Naive thymus-derived CD8-positive, alpha-beta T cell (primary cell): ENCODE data around the gene TUB. TPM values are rescaled to one million over a fixed set of nuclear protein-coding genes. Genes with fewer than 3 reads are reported as not detected.

ENCODE experiments used
- ATAC-seq, 2 donors: fragments of 150-1000 bp; cut with Tn5 transposase in 1 of 2; sonication (Bioruptor Pico), chemical (Tn5 transposase) in 1 of 2; 1 replicate in 1 of 2; 2 replicates in 1 of 2; pipeline ENCODE4 v1.10.0; 2021; ENCODE audit warnings: mild to moderate bottlenecking in 2 of 2, moderate library complexity in 2 of 2
- POLR2A ChIA-PET: fragments of 350-600 bp; sonication (Branson Sonifier 250); formaldehyde crosslinking; loops from one replicate; lab custom pipeline; 2021; ENCODE audit warnings: antibody characterized with exemption; lab: Charles Lee
- DNase-seq, 10 donors: peaks; one replicate each; pipeline versions ENCODE4 v3.0.0 to v3.0.0-alpha.2; 2020 to 2022
- H3K27ac Mint-ChIP-seq, 10 donors: one replicate each; pipeline ENCODE4 v1.8.0; 2020 to 2022; ENCODE audit warnings: mild to moderate bottlenecking in 10 of 10, mixed read lengths in 10 of 10, moderate library complexity in 4 of 10, inconsistent platforms in 1 of 10
- H3K27me3 Mint-ChIP-seq, 5 donors: one replicate each; pipeline ENCODE4 v1.8.0; 2021 to 2022; ENCODE audit warnings: mixed read lengths in 5 of 5
- H3K36me3 Mint-ChIP-seq, 3 donors: one replicate each; pipeline ENCODE4 v1.8.0; 2020 to 2022; ENCODE audit warnings: mixed read lengths in 3 of 3, mild to moderate bottlenecking in 2 of 3, inconsistent platforms in 1 of 3
- H3K4me1 Mint-ChIP-seq, 4 donors: one replicate each; pipeline ENCODE4 v1.8.0; 2021 to 2022; ENCODE audit warnings: mixed read lengths in 4 of 4
- H3K4me3 Mint-ChIP-seq, 10 donors: one replicate each; pipeline ENCODE4 v1.8.0; 2020 to 2022; ENCODE audit warnings: mild to moderate bottlenecking in 10 of 10, mixed read lengths in 10 of 10, moderate library complexity in 6 of 10, inconsistent platforms in 1 of 10
- H3K9me3 Mint-ChIP-seq, 9 donors: one replicate each; pipeline ENCODE4 v1.8.0; 2020 to 2022; ENCODE audit warnings: mixed read lengths in 9 of 9, mild to moderate bottlenecking in 3 of 9, inconsistent platforms in 1 of 9, moderate library complexity in 1 of 9
- polyA plus RNA-seq, 3 donors: library from polyadenylated mRNA; unstranded; fragments of 300-500 nt; fragmentation: Illumina TruSeq; gene quantifications; one replicate each; pipeline ENCODE4 v1.2.3, GENCODE V29; 2021
- total RNA-seq, 8 experiments: library from RNA in 2 of 8; stranded (reverse) in 2 of 8; gene quantifications; one replicate each; pipeline ENCODE4 v1.2.3 and lab custom pipeline; 2021 to 2026

TUB gene
- total and polyA plus RNA-seq, 5 experiments from 2014 or later, result 0.05 to 0.18 TPM; not detected in 3

- Mint-ChIP-seq H3K4me1 (peaks cover 0 to 8% (median 4%) of the 10 kb centered on the region in 4 donors), H3K9me3 (peaks cover 0 to 4% (median 0%) of the 10 kb centered on the region in 9 donors), H3K36me3 (no peaks in the 10 kb centered on the region), H3K4me3 (peak overlapping the region in 9 of 10 donors; percentile 33 to 71 (median 55)), H3K27ac (no peak overlapping the region), H3K27me3 (peaks cover 20 to 89% (median 54%) of the 10 kb centered on the region in 5 donors)
- POLR2A ChIA-PET, result no interaction called here
- ATAC-seq (no peak), DNase-seq (no peak)
These were observed 1.5 kb downstream of the TUB start for GRCh38 chr11:8082391-8083087.

- H3K4me3 Mint-ChIP-seq, result peak overlapping the region in 2 of 10 donors; percentile 34 to 55
- peaks cover 20 to 84% (median 54%) of the 10 kb centered on the region in 5 donors for H3K27me3 Mint-ChIP-seq
- ATAC-seq (no peak), DNase-seq (peak in 1 of 10 donors; percentile 31)
- no peak overlapping the region for H3K27ac Mint-ChIP-seq
- POLR2A ChIA-PET, result no interaction called here
- peaks cover 0 to 4% (median 0%) of the 10 kb centered on the region in 9 donors for H3K9me3 Mint-ChIP-seq
- peaks cover 0 to 8% (median 4%) of the 10 kb centered on the region in 4 donors for H3K4me1 Mint-ChIP-seq
- no peaks in the 10 kb centered on the region for H3K36me3 Mint-ChIP-seq
These were observed 2.0 kb downstream of the TUB start for GRCh38 chr11:8083088-8083395.

GRCh38 chr11:8083871-8084281, 2.9 kb downstream of the TUB start:
- no peak overlapping the region for H3K27ac Mint-ChIP-seq
- no peak for ATAC-seq

GRCh38 chr11:8084352-8084751, 3.3 kb downstream of the TUB start:
- Mint-ChIP-seq H3K9me3 (peaks cover 0 to 2% (median 0%) of the 10 kb centered on the region in 9 donors), H3K4me1 (peaks cover 0 to 8% (median 4%) of the 10 kb centered on the region in 4 donors), H3K4me3 (no peak overlapping the region), H3K36me3 (no peaks in the 10 kb centered on the region), H3K27me3 (peaks cover 20 to 72% (median 46%) of the 10 kb centered on the region in 5 donors), H3K27ac (no peak overlapping the region)
- DNase-seq, result no peak
- POLR2A ChIA-PET, result no interaction called here
- no peak for ATAC-seq

More at GRCh38 chr11:8083871-8084281, 2.9 kb downstream of the TUB start:
- no peak for DNase-seq
- no peak overlapping the region for H3K4me3 Mint-ChIP-seq
- H3K4me1 Mint-ChIP-seq, result peaks cover 0 to 8% (median 4%) of the 10 kb centered on the region in 4 donors
- H3K36me3 Mint-ChIP-seq, result no peaks in the 10 kb centered on the region
- H3K9me3 Mint-ChIP-seq, result peaks cover 0 to 2% (median 0%) of the 10 kb centered on the region in 9 donors
- POLR2A ChIA-PET, result no interaction called here
- peaks cover 20 to 76% (median 49%) of the 10 kb centered on the region in 5 donors for H3K27me3 Mint-ChIP-seq

GRCh38 chr11:8085011-8085645, 4.1 kb downstream of the TUB start:
- Mint-ChIP-seq H3K4me3 (no peak overlapping the region), H3K27me3 (peaks cover 17 to 64% (median 41%) of the 10 kb centered on the region in 5 donors), H3K27ac (no peak overlapping the region), H3K36me3 (no peaks in the 10 kb centered on the region), H3K9me3 (peaks cover 0 to 2% (median 0%) of the 10 kb centered on the region in 9 donors), H3K4me1 (peaks cover 0 to 8% (median 4%) of the 10 kb centered on the region in 4 donors)
- DNase-seq, result no peak
- POLR2A ChIA-PET, result no interaction called here
- no peak for ATAC-seq

GRCh38 chr11:8086001-8086479, 5.0 kb downstream of the TUB start:
- no peak for DNase-seq
- H3K9me3 Mint-ChIP-seq, result peaks cover 0 to 2% (median 0%) of the 10 kb centered on the region in 9 donors
- H3K36me3 Mint-ChIP-seq, result no peaks in the 10 kb centered on the region
- POLR2A ChIA-PET, result no interaction called here
- peaks cover 0 to 6% (median 3%) of the 10 kb centered on the region in 4 donors for H3K4me1 Mint-ChIP-seq
- no peak for ATAC-seq
- H3K4me3 Mint-ChIP-seq, result no peak overlapping the region
- peaks cover 14 to 58% (median 40%) of the 10 kb centered on the region in 5 donors for H3K27me3 Mint-ChIP-seq
- no peak overlapping the region for H3K27ac Mint-ChIP-seq

- Mint-ChIP-seq H3K36me3 (no peaks in the 10 kb centered on the region), H3K27me3 (peaks cover 14 to 58% (median 40%) of the 10 kb centered on the region in 5 donors), H3K4me3 (no peak overlapping the region), H3K4me1 (peaks cover 0 to 6% (median 3%) of the 10 kb centered on the region in 4 donors), H3K9me3 (peaks cover 0 to 2% (median 0%) of the 10 kb centered on the region in 9 donors), H3K27ac (no peak overlapping the region)
- POLR2A ChIA-PET, result no interaction called here
- DNase-seq, result no peak
- no peak for ATAC-seq
These were observed 5.6 kb downstream of the TUB start for GRCh38 chr11:8086571-8086970.

GRCh38 chr11:8087185-8087584, 6.2 kb downstream of the TUB start:
- H3K27me3 Mint-ChIP-seq, result peaks cover 9 to 54% (median 34%) of the 10 kb centered on the region in 5 donors
- no peak for ATAC-seq
- H3K4me3 Mint-ChIP-seq, result no peak overlapping the region
- no peaks in the 10 kb centered on the region for H3K9me3 Mint-ChIP-seq
- H3K27ac Mint-ChIP-seq, result no peak overlapping the region
- peaks cover 0 to 3% (median under 1%) of the 10 kb centered on the region in 4 donors for H3K4me1 Mint-ChIP-seq
- POLR2A ChIA-PET, result no interaction called here
- no peaks in the 10 kb centered on the region for H3K36me3 Mint-ChIP-seq
- DNase-seq, result no peak

- Mint-ChIP-seq H3K9me3 (no peaks in the 10 kb centered on the region), H3K4me3 (no peak overlapping the region), H3K4me1 (peaks cover 0 to 6% (median under 1%) of the 10 kb centered on the region in 4 donors), H3K27me3 (peaks cover 4 to 48% (median 28%) of the 10 kb centered on the region in 5 donors), H3K36me3 (no peaks in the 10 kb centered on the region), H3K27ac (no peak overlapping the region)
- no peak for ATAC-seq
- DNase-seq, result no peak
- POLR2A ChIA-PET, result no interaction called here
These were observed 6.7 kb downstream of the TUB start for GRCh38 chr11:8087756-8088155.

- Mint-ChIP-seq H3K4me3 (no peak overlapping the region), H3K4me1 (peaks cover 0 to 9% (median under 1%) of the 10 kb centered on the region in 4 donors), H3K36me3 (no peaks in the 10 kb centered on the region), H3K27me3 (peaks cover 3 to 26% (median 10%) of the 10 kb centered on the region in 5 donors), H3K9me3 (no peaks in the 10 kb centered on the region), H3K27ac (no peak overlapping the region)
- no peak for ATAC-seq
- no peak for DNase-seq
- POLR2A ChIA-PET, result no interaction called here
These were observed 8.9 kb downstream of the TUB start for GRCh38 chr11:8089791-8090510.

GRCh38 chr11:8090756-8091155, 9.7 kb downstream of the TUB start:
- POLR2A ChIA-PET, result no interaction called here
- peak in 1 of 10 donors; percentile 2 for DNase-seq

GRCh38 chr11:8091721-8092120, 10.7 kb downstream of the TUB start:
- no peak overlapping the region for H3K27ac Mint-ChIP-seq
- ATAC-seq (no peak), DNase-seq (no peak)
- H3K9me3 Mint-ChIP-seq, result no peaks in the 10 kb centered on the region
- H3K4me3 Mint-ChIP-seq, result no peak overlapping the region
- H3K4me1 Mint-ChIP-seq, result peaks cover 0 to 9% (median under 1%) of the 10 kb centered on the region in 4 donors
- POLR2A ChIA-PET, result no interaction called here
- H3K27me3 Mint-ChIP-seq, result peaks cover 0 to 8% (median 2%) of the 10 kb centered on the region in 5 donors
- H3K36me3 Mint-ChIP-seq, result no peaks in the 10 kb centered on the region

More at GRCh38 chr11:8090756-8091155, 9.7 kb downstream of the TUB start:
- H3K27me3 Mint-ChIP-seq, result peaks cover 2 to 18% (median 4%) of the 10 kb centered on the region in 5 donors
- H3K9me3 Mint-ChIP-seq, result no peaks in the 10 kb centered on the region
- no peak for ATAC-seq
- H3K27ac Mint-ChIP-seq, result peak overlapping the region in 1 of 10 donors; percentile 74
- peaks cover 0 to 9% (median under 1%) of the 10 kb centered on the region in 4 donors for H3K4me1 Mint-ChIP-seq
- no peaks in the 10 kb centered on the region for H3K36me3 Mint-ChIP-seq
- H3K4me3 Mint-ChIP-seq, result no peak overlapping the region
